ENCODE measurements around the gene B3GAT1.
"Not testable (repeated sequence)": the region's sequence is repeated elsewhere in the genome, so short reads cannot be mapped to it uniquely, and the experiment has no call there.

The B3GAT1 gene

GRCh38 chr11:134346976-134347350, 65.1 kb downstream of the B3GAT1 start:
- H3K9me3 ChIP-seq: no peaks in the 10 kb centered on the region
- H3K4me1 ChIP-seq (ENCODE audit: control insufficient read depth in 1 of 2, insufficient read depth in 1 of 2, low read depth in 1 of 2, low read length in 1 of 2): no peaks in the 10 kb centered on the region
- H3K4me3 ChIP-seq (ENCODE audit: low read depth in 1 of 2, low read length in 1 of 2): no peak overlapping the region
- H3K27ac ChIP-seq: no peak overlapping the region
- peaks cover 4% of the 10 kb centered on the region for H3K27me3 ChIP-seq
- H3K36me3 ChIP-seq: no peaks in the 10 kb centered on the region
- no peak for TF ChIP-seq CTCF (IDR thresholded peaks at IDR 0.05)

GRCh38 chr11:134346101-134346975, 65.7 kb downstream of the B3GAT1 start:
- no peak for TF ChIP-seq CTCF (IDR thresholded peaks at IDR 0.05)
- H3K9me3 ChIP-seq: no peaks in the 10 kb centered on the region
- peaks cover 4% of the 10 kb centered on the region for H3K27me3 ChIP-seq
- H3K27ac ChIP-seq: no peak overlapping the region
- H3K4me1 ChIP-seq (ENCODE audit: control insufficient read depth in 1 of 2, insufficient read depth in 1 of 2, low read depth in 1 of 2, low read length in 1 of 2): no peaks in the 10 kb centered on the region
- no peaks in the 10 kb centered on the region for H3K36me3 ChIP-seq
- no peak overlapping the region for H3K4me3 ChIP-seq (ENCODE audit: low read depth in 1 of 2, low read length in 1 of 2)

- Histone ChIP-seq H3K4me3 (ENCODE audit: low read depth in 1 of 2, low read length in 1 of 2) (no peak overlapping the region), H3K4me1 (ENCODE audit: control insufficient read depth in 1 of 2, insufficient read depth in 1 of 2, low read depth in 1 of 2, low read length in 1 of 2) (no peaks in the 10 kb centered on the region), H3K36me3 (no peaks in the 10 kb centered on the region), H3K9me3 (no peaks in the 10 kb centered on the region), H3K27me3 (peaks cover 4% of the 10 kb centered on the region), H3K27ac (no peak overlapping the region)
- TF ChIP-seq CTCF (IDR thresholded peaks at IDR 0.05): no peak
These were observed 66.8 kb downstream of the B3GAT1 start for GRCh38 chr11:134345237-134345550.

GRCh38 chr11:134344497-134345236, 67.4 kb downstream of the B3GAT1 start:
- H3K4me1 ChIP-seq (ENCODE audit: control insufficient read depth in 1 of 2, insufficient read depth in 1 of 2, low read depth in 1 of 2, low read length in 1 of 2); H3K27me3 ChIP-seq; H3K27ac ChIP-seq; H3K4me3 ChIP-seq (ENCODE audit: low read depth in 1 of 2, low read length in 1 of 2); H3K36me3 ChIP-seq; H3K9me3 ChIP-seq: not testable (repeated sequence)

GRCh38 chr11:134343646-134344045, 68.4 kb downstream of the B3GAT1 start:
- no peak overlapping the region for H3K27ac ChIP-seq
- H3K27me3 ChIP-seq: peaks cover 4% of the 10 kb centered on the region
- H3K4me1 ChIP-seq (ENCODE audit: control insufficient read depth in 1 of 2, insufficient read depth in 1 of 2, low read depth in 1 of 2, low read length in 1 of 2): no peaks in the 10 kb centered on the region
- H3K4me3 ChIP-seq (ENCODE audit: low read depth in 1 of 2, low read length in 1 of 2): no peak overlapping the region
- no peak for TF ChIP-seq CTCF (IDR thresholded peaks at IDR 0.05)
- H3K36me3 ChIP-seq: no peaks in the 10 kb centered on the region
- H3K9me3 ChIP-seq: no peaks in the 10 kb centered on the region
